OCI-LY1 (cell line): ENCODE results near the gene ETNK2.

Experiments used
- EZH2 ChIP-seq: fragments of 200-600 bp; sonication (generic), shearing (Covaris generic); IDR thresholded peaks from 2 replicates; pipeline ENCODE4 v1.8.0; 2017; ENCODE audit warnings: borderline replicate concordance, mixed run types, mild to moderate bottlenecking, antibody characterized with exemption, low read length, moderate library complexity, mixed read lengths
- TF ChIP-seq, protein P1 (sequence below): fragments of 200-600 bp; sonication (generic), shearing (Covaris generic); IDR thresholded peaks from 2 replicates; pipeline ENCODE4 v1.5.1; 2017; ENCODE audit warnings: mild to moderate bottlenecking, antibody characterized with exemption, low read length, moderate library complexity, mixed read lengths

DNA sequence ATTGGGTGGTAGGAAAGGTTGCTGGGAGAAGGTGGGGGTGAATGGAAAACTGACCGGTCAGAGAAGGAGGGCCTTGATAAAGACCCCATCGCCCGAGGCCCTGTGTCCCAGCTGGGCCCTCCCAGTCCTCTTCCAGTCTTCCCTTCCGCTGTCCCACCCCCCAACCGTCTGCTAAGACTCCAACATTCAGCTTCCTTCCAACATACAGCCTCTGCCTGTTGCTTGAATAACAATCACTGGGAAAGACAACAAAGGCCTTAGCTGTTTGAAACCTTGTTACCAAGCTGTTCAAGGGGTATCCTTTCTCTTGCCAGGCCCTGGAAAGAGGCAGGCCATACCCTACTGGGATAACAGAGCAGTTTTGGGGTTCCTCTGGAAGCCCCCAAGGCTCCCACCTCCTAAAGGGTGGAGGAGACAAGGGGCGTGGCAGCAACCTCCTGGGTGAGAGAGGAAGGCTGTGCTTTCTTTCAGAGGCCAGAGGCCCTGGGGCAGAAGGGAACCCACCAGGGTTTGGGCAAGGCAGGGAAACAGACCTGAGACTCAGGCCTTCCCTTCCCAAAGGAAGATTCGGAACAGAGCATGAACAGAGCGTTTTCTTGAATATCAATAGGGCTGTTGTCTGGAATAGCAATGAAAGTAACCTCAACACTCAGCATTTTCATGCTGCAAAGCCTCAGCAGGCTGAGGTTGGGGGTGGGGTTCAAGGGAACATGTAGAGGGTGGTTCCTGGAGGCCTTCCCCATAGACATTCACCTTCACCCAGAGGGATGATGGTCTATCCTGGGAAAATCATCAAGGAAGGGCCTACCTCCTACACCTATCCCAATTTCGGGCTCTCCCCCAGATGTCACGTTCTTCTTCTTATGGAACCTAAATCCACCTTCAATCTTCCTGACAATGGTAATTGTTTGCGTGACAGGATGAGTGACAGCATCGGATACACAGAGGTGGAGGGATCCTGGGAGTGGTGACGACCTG, 4.1 kb downstream of the ETNK2 start:
- TF ChIP-seq, protein P1, sequence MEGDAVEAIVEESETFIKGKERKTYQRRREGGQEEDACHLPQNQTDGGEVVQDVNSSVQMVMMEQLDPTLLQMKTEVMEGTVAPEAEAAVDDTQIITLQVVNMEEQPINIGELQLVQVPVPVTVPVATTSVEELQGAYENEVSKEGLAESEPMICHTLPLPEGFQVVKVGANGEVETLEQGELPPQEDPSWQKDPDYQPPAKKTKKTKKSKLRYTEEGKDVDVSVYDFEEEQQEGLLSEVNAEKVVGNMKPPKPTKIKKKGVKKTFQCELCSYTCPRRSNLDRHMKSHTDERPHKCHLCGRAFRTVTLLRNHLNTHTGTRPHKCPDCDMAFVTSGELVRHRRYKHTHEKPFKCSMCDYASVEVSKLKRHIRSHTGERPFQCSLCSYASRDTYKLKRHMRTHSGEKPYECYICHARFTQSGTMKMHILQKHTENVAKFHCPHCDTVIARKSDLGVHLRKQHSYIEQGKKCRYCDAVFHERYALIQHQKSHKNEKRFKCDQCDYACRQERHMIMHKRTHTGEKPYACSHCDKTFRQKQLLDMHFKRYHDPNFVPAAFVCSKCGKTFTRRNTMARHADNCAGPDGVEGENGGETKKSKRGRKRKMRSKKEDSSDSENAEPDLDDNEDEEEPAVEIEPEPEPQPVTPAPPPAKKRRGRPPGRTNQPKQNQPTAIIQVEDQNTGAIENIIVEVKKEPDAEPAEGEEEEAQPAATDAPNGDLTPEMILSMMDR = no peak
- TF ChIP-seq EZH2 = no peak
